Measurements from ENCODE around the gene MACF1.
A peak's percentile ranks its signal among the peaks of the same experiment; 100 is the strongest.
"Not testable (repeated sequence)": the region's sequence is repeated elsewhere in the genome, so short reads cannot be mapped to it uniquely, and the experiment has no call there.

The MACF1 gene

GRCh38 chr1:39492118-39493042 lies 287.9 kb downstream of the MACF1 start:
- DNase-seq (ENCODE audit: low read depth), result not testable (repeated sequence)

GRCh38 chr1:39493043-39493810 lies 288.7 kb downstream of the MACF1 start:
- DNase-seq (ENCODE audit: low read depth), result not testable (repeated sequence)

- no peak for DNase-seq (ENCODE audit: low read depth)
These were observed 290.3 kb downstream of the MACF1 start for GRCh38 chr1:39494671-39495410.

GRCh38 chr1:39496520-39496919 lies 292.0 kb downstream of the MACF1 start:
- DNase-seq (ENCODE audit: low read depth), result not testable (repeated sequence)

- no peak for DNase-seq (ENCODE audit: low read depth)
These were observed 293.1 kb downstream of the MACF1 start for GRCh38 chr1:39497585-39497984.

GRCh38 chr1:39498096-39498710 lies 293.7 kb downstream of the MACF1 start:
- DNase-seq (ENCODE audit: low read depth), result not testable (repeated sequence)

GRCh38 chr1:39498821-39499220 lies 294.3 kb downstream of the MACF1 start:
- DNase-seq (ENCODE audit: low read depth), result not testable (repeated sequence)

- DNase-seq (ENCODE audit: low read depth), result no peak
These were observed 295.2 kb downstream of the MACF1 start for GRCh38 chr1:39499668-39500067.

GRCh38 chr1:39500862-39501389 lies 296.4 kb downstream of the MACF1 start:
- no peak for DNase-seq (ENCODE audit: low read depth)

- no peak for DNase-seq (ENCODE audit: low read depth)
These were observed 297.2 kb downstream of the MACF1 start for GRCh38 chr1:39501666-39502065.

GRCh38 chr1:39504436-39504835 lies 299.9 kb downstream of the MACF1 start:
- not testable (repeated sequence) for DNase-seq (ENCODE audit: low read depth)

- DNase-seq (ENCODE audit: low read depth), result no peak
These were observed 300.8 kb downstream of the MACF1 start for GRCh38 chr1:39505289-39505688.

GRCh38 chr1:39507230-39507928 lies 302.9 kb downstream of the MACF1 start:
- DNase-seq (ENCODE audit: low read depth), result no peak

- no peak for DNase-seq (ENCODE audit: low read depth)
These were observed 303.8 kb downstream of the MACF1 start for GRCh38 chr1:39508266-39508665.

GRCh38 chr1:39508857-39509305 lies 304.4 kb downstream of the MACF1 start:
- no peak for DNase-seq (ENCODE audit: low read depth)

GRCh38 chr1:39509360-39510009 lies 305.0 kb downstream of the MACF1 start:
- DNase-seq (ENCODE audit: low read depth), result peak; percentile 11

GRCh38 chr1:39510570-39511186 lies 306.2 kb downstream of the MACF1 start:
- not testable (repeated sequence) for DNase-seq (ENCODE audit: low read depth)

GRCh38 chr1:39511477-39511876 lies 307.0 kb downstream of the MACF1 start:
- not testable (repeated sequence) for DNase-seq (ENCODE audit: low read depth)

- DNase-seq (ENCODE audit: low read depth), result not testable (repeated sequence)
These were observed 307.8 kb downstream of the MACF1 start for GRCh38 chr1:39512234-39512847.
